Mammary epithelial cell (primary cell): ENCODE measurements around the gene ABCA3.

Experiments
- EZH2 ChIP-seq: IDR thresholded peaks from 2 replicates; pipeline ENCODE4 v1.6.1; 2012; ENCODE audit warnings: low read length, inconsistent platforms, borderline replicate concordance
- TF ChIP-seq, protein P1 (sequence below), 2 donors: IDR thresholded peaks in 1 of 2; conservative IDR thresholded peaks in 1 of 2; 2 replicates each; pipeline ENCODE4 v1.5.1; 2011 to 2012; ENCODE audit warnings: inconsistent platforms in 2 of 2, low read length in 2 of 2, mild to moderate bottlenecking in 2 of 2, control low read depth in 1 of 2, low read depth in 1 of 2; ENCODE audit not compliant: insufficient read depth in 1 of 2; ENCODE audit errors: extremely low read depth in 1 of 2

DNA sequence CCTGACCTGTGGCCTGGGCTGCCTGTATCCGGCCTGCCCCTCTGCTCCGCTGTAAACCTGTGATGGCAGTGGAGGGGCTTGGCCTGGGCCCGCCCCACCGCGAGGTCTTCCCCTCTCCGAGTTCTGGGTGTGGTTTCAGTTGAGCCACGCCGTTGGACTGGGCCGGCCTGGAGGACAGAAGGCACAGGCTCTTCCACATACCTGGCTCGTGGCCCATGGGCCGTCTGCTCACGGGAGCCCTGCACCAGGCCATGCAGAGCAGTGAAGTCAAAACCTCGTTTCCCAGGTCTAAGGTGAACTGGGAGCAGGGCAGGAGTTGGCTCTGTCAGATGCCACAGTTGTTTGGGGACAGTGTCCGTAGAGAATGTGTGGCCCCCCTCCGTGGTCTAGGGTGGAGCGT lies 67.0 kb downstream of the ABCA3 start:
- TF ChIP-seq, protein P1, sequence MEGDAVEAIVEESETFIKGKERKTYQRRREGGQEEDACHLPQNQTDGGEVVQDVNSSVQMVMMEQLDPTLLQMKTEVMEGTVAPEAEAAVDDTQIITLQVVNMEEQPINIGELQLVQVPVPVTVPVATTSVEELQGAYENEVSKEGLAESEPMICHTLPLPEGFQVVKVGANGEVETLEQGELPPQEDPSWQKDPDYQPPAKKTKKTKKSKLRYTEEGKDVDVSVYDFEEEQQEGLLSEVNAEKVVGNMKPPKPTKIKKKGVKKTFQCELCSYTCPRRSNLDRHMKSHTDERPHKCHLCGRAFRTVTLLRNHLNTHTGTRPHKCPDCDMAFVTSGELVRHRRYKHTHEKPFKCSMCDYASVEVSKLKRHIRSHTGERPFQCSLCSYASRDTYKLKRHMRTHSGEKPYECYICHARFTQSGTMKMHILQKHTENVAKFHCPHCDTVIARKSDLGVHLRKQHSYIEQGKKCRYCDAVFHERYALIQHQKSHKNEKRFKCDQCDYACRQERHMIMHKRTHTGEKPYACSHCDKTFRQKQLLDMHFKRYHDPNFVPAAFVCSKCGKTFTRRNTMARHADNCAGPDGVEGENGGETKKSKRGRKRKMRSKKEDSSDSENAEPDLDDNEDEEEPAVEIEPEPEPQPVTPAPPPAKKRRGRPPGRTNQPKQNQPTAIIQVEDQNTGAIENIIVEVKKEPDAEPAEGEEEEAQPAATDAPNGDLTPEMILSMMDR (conservative IDR thresholded peaks at IDR 0.05 in 1 of 2, IDR thresholded peaks at IDR 0.05 in 1 of 2; ENCODE audit: extremely low read depth in 1 of 2, insufficient read depth in 1 of 2, low read depth in 1 of 2, low read length in 2 of 2) = no peak
- TF ChIP-seq EZH2 = no peak
